Activated naive CD4-positive, alpha-beta T cell treated with anti-CD3 and anti-CD28 coated beads, Interleukin-2, amount 50 U/mL, for 24 hours (primary cell): ENCODE results near the gene ENTPD3.
A peak's percentile ranks its signal among the peaks of the same experiment; 100 is the strongest.

Experiments
- H3K27ac Mint-ChIP-seq: one replicate; pipeline ENCODE4 v1.8.0; 2021; ENCODE audit warnings: mild to moderate bottlenecking, mixed read lengths
- H3K27me3 Mint-ChIP-seq: one replicate; pipeline ENCODE4 v1.8.0; 2021; ENCODE audit warnings: mixed read lengths
- H3K36me3 Mint-ChIP-seq: one replicate; pipeline ENCODE4 v1.8.0; 2021; ENCODE audit warnings: mixed read lengths
- H3K4me1 Mint-ChIP-seq: one replicate; pipeline ENCODE4 v1.8.0; 2021; ENCODE audit warnings: mixed read lengths
- H3K4me3 Mint-ChIP-seq: one replicate; pipeline ENCODE4 v1.8.0; 2021; ENCODE audit warnings: mild to moderate bottlenecking, mixed read lengths
- H3K9me3 Mint-ChIP-seq: one replicate; pipeline ENCODE4 v1.8.0; 2021; ENCODE audit warnings: mixed read lengths

Gene ENTPD3

GRCh38 chr3:40386213-40386612, 771 bp upstream of the ENTPD3 start:
- H3K9me3 Mint-ChIP-seq, result no peaks in the 10 kb centered on the region
- no peak overlapping the region for H3K27ac Mint-ChIP-seq
- peak overlapping the region; percentile 73 for H3K4me3 Mint-ChIP-seq
- H3K4me1 Mint-ChIP-seq, result peaks cover 9% of the 10 kb centered on the region
- H3K36me3 Mint-ChIP-seq, result peaks cover 1% of the 10 kb centered on the region
- peaks cover 30% of the 10 kb centered on the region for H3K27me3 Mint-ChIP-seq

GRCh38 chr3:40387895-40388254, 891 bp downstream of the ENTPD3 start:
- Mint-ChIP-seq H3K36me3 (peaks cover 1% of the 10 kb centered on the region), H3K27ac (no peak overlapping the region), H3K4me3 (no peak overlapping the region), H3K9me3 (no peaks in the 10 kb centered on the region), H3K27me3 (peaks cover 30% of the 10 kb centered on the region), H3K4me1 (peaks cover 9% of the 10 kb centered on the region)

- Mint-ChIP-seq H3K27me3 (peaks cover 1% of the 10 kb centered on the region), H3K4me1 (no peaks in the 10 kb centered on the region), H3K4me3 (no peak overlapping the region), H3K9me3 (no peaks in the 10 kb centered on the region), H3K27ac (no peak overlapping the region), H3K36me3 (peaks cover 11% of the 10 kb centered on the region)
These were observed 9.4 kb downstream of the ENTPD3 start for GRCh38 chr3:40396406-40396805.

GRCh38 chr3:40397129-40397528, 10.1 kb downstream of the ENTPD3 start:
- Mint-ChIP-seq H3K27me3 (peaks cover 1% of the 10 kb centered on the region), H3K36me3 (peaks cover 11% of the 10 kb centered on the region), H3K4me3 (no peak overlapping the region), H3K9me3 (no peaks in the 10 kb centered on the region), H3K27ac (no peak overlapping the region), H3K4me1 (no peaks in the 10 kb centered on the region)

- no peaks in the 10 kb centered on the region for H3K4me1 Mint-ChIP-seq
- H3K36me3 Mint-ChIP-seq, result peaks cover 11% of the 10 kb centered on the region
- no peak overlapping the region for H3K4me3 Mint-ChIP-seq
- peaks cover 1% of the 10 kb centered on the region for H3K27me3 Mint-ChIP-seq
- no peak overlapping the region for H3K27ac Mint-ChIP-seq
- no peaks in the 10 kb centered on the region for H3K9me3 Mint-ChIP-seq
These were observed 10.9 kb downstream of the ENTPD3 start for GRCh38 chr3:40397912-40398311.

- H3K9me3 Mint-ChIP-seq, result no peaks in the 10 kb centered on the region
- H3K4me1 Mint-ChIP-seq, result no peaks in the 10 kb centered on the region
- no peak overlapping the region for H3K27ac Mint-ChIP-seq
- peaks cover 1% of the 10 kb centered on the region for H3K27me3 Mint-ChIP-seq
- H3K36me3 Mint-ChIP-seq, result peaks cover 11% of the 10 kb centered on the region
- H3K4me3 Mint-ChIP-seq, result no peak overlapping the region
These were observed 11.4 kb downstream of the ENTPD3 start for GRCh38 chr3:40398346-40398745.

- Mint-ChIP-seq H3K27ac (no peak overlapping the region), H3K27me3 (no peaks in the 10 kb centered on the region), H3K4me1 (no peaks in the 10 kb centered on the region), H3K36me3 (no peaks in the 10 kb centered on the region), H3K4me3 (no peak overlapping the region), H3K9me3 (no peaks in the 10 kb centered on the region)
These were observed 17.7 kb downstream of the ENTPD3 start for GRCh38 chr3:40404591-40405198.

GRCh38 chr3:40407007-40407406, 20.0 kb downstream of the ENTPD3 start:
- Mint-ChIP-seq H3K27me3 (peaks cover 1% of the 10 kb centered on the region), H3K27ac (no peak overlapping the region), H3K4me1 (no peaks in the 10 kb centered on the region), H3K36me3 (peaks cover 3% of the 10 kb centered on the region), H3K4me3 (no peak overlapping the region), H3K9me3 (no peaks in the 10 kb centered on the region)

GRCh38 chr3:40407611-40408010, 20.6 kb downstream of the ENTPD3 start:
- H3K36me3 Mint-ChIP-seq, result peaks cover 3% of the 10 kb centered on the region
- no peak overlapping the region for H3K4me3 Mint-ChIP-seq
- no peaks in the 10 kb centered on the region for H3K9me3 Mint-ChIP-seq
- H3K27me3 Mint-ChIP-seq, result peaks cover 1% of the 10 kb centered on the region
- H3K27ac Mint-ChIP-seq, result no peak overlapping the region
- H3K4me1 Mint-ChIP-seq, result no peaks in the 10 kb centered on the region

- H3K27me3 Mint-ChIP-seq, result peaks cover 9% of the 10 kb centered on the region
- no peaks in the 10 kb centered on the region for H3K4me1 Mint-ChIP-seq
- peaks cover 4% of the 10 kb centered on the region for H3K36me3 Mint-ChIP-seq
- H3K4me3 Mint-ChIP-seq, result no peak overlapping the region
- no peaks in the 10 kb centered on the region for H3K9me3 Mint-ChIP-seq
- H3K27ac Mint-ChIP-seq, result no peak overlapping the region
These were observed 27.3 kb downstream of the ENTPD3 start for GRCh38 chr3:40414270-40414669.

- no peak overlapping the region for H3K4me3 Mint-ChIP-seq
These were observed 31.0 kb downstream of the ENTPD3 start for GRCh38 chr3:40417845-40418543.

GRCh38 chr3:40422861-40423260, 35.9 kb downstream of the ENTPD3 start:
- Mint-ChIP-seq H3K4me1 (peaks cover 12% of the 10 kb centered on the region), H3K4me3 (no peak overlapping the region), H3K9me3 (no peaks in the 10 kb centered on the region), H3K36me3 (peaks cover 10% of the 10 kb centered on the region), H3K27me3 (no peaks in the 10 kb centered on the region), H3K27ac (no peak overlapping the region)

More at GRCh38 chr3:40417845-40418543, 31.0 kb downstream of the ENTPD3 start:
- H3K4me1 Mint-ChIP-seq, result peaks cover 3% of the 10 kb centered on the region
- H3K27ac Mint-ChIP-seq, result no peak overlapping the region
- peaks cover 6% of the 10 kb centered on the region for H3K36me3 Mint-ChIP-seq
- no peaks in the 10 kb centered on the region for H3K9me3 Mint-ChIP-seq
- peaks cover 7% of the 10 kb centered on the region for H3K27me3 Mint-ChIP-seq

- Mint-ChIP-seq H3K4me1 (peaks cover 12% of the 10 kb centered on the region), H3K36me3 (peaks cover 10% of the 10 kb centered on the region), H3K9me3 (no peaks in the 10 kb centered on the region), H3K27ac (no peak overlapping the region), H3K27me3 (peaks cover 4% of the 10 kb centered on the region), H3K4me3 (no peak overlapping the region)
These were observed 40.2 kb downstream of the ENTPD3 start for GRCh38 chr3:40427045-40427669.

- Mint-ChIP-seq H3K27me3 (peaks cover 4% of the 10 kb centered on the region), H3K4me3 (no peak overlapping the region), H3K27ac (no peak overlapping the region), H3K36me3 (peaks cover 5% of the 10 kb centered on the region), H3K9me3 (no peaks in the 10 kb centered on the region), H3K4me1 (no peaks in the 10 kb centered on the region)
These were observed 45.8 kb downstream of the ENTPD3 start for GRCh38 chr3:40432793-40433192.

- no peaks in the 10 kb centered on the region for H3K4me1 Mint-ChIP-seq
- H3K9me3 Mint-ChIP-seq, result no peaks in the 10 kb centered on the region
- H3K27ac Mint-ChIP-seq, result no peak overlapping the region
- H3K4me3 Mint-ChIP-seq, result no peak overlapping the region
- H3K36me3 Mint-ChIP-seq, result peaks cover 3% of the 10 kb centered on the region
- no peaks in the 10 kb centered on the region for H3K27me3 Mint-ChIP-seq
These were observed 50.9 kb downstream of the ENTPD3 start for GRCh38 chr3:40437889-40438288.

- no peaks in the 10 kb centered on the region for H3K4me1 Mint-ChIP-seq
- H3K4me3 Mint-ChIP-seq, result no peak overlapping the region
- H3K27me3 Mint-ChIP-seq, result no peaks in the 10 kb centered on the region
- H3K36me3 Mint-ChIP-seq, result peaks cover 7% of the 10 kb centered on the region
- no peak overlapping the region for H3K27ac Mint-ChIP-seq
- no peaks in the 10 kb centered on the region for H3K9me3 Mint-ChIP-seq
These were observed 58.1 kb downstream of the ENTPD3 start for GRCh38 chr3:40445062-40445461.
